DMS153 treated with DMSO at 0.1 percent for 48 hours (cell line): ENCODE results near the gene SHOX.
"Not testable (repeated sequence)": the region's sequence is repeated elsewhere in the genome, so short reads cannot be mapped to it uniquely, and the experiment has no call there.

Source experiments
- DNase-seq: peaks from one replicate; lab custom pipeline; 2025; ENCODE audit not compliant: unreplicated experiment; lab: John Stamatoyannopoulos, UW

The SHOX gene

DNA sequence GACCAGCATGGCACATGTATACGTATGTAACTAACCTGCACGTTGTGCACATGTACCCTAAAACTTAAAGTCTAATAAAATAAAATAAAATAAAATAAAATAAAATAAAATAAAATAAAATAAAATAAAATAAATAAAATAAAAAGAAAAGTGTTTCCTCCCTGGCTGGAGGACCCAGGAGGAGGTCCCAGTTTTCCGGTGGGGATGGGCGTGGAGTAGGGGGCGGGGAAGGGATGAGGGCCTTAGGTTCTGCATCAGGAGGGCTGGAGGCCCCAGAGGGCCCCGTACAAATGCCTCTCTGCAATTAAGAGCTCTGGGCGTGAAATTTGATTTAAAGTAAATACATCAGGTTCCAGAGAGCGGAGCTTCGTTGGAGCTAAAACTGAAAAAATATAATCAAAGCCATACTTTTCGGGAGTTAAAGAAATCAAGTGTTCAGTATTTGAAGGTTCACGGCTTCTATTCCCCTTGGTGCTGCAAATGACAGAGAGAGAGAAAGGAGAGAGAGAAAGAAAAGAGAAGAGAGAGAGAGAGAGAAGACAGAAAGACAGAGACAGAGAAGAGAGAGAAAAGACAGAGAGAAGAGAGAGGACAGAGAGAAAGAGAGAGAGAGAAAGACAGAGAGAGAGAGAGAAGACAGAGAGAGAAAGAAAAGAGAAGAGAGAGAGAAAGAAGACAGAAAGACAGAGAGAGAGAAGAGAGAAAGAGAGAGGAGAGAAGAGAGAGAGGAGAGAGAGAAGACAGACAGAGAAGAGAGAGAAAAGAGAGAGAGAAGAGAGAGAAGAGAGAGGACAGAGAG lies 8.7 kb upstream of the SHOX start:
- DNase-seq = no peak

DNA sequence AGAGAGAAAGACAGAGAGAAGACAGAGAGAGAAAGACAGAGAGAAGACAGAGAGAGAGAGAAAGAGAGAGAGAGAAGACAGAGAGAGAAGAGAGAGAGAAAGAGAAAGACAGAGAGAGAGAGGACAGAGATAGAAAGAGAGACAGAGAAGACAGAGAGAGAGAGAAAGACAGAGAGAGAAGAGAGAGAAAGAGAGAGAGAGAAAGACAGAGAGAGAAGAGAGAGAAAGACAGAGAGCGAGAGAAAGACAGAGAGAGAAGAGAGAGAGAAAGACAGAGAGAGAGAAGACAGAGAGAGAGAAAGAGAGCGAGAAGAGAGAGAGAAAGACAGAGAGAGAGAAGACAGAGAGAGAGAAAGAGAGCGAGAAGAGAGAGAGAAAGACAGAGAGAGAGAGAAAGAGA lies 7.8 kb upstream of the SHOX start:
- DNase-seq = not testable (repeated sequence)

DNA sequence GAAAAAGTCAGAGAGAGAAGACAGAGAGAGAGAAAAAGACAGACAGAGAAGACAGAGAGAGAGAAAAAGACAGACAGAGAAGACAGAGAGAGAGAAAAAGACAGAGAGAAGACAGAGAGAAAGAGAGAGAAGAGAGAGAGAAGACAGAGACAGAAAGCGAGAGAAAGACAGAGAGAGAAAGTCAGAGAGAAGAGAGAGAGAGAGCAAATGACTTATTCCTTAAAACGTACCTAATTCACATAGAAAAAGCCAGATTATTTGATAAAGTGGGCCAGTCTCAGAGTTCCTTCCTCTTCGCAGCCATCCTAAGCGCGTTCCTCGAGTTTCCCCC lies 7.4 kb upstream of the SHOX start:
- DNase-seq = no peak

DNA sequence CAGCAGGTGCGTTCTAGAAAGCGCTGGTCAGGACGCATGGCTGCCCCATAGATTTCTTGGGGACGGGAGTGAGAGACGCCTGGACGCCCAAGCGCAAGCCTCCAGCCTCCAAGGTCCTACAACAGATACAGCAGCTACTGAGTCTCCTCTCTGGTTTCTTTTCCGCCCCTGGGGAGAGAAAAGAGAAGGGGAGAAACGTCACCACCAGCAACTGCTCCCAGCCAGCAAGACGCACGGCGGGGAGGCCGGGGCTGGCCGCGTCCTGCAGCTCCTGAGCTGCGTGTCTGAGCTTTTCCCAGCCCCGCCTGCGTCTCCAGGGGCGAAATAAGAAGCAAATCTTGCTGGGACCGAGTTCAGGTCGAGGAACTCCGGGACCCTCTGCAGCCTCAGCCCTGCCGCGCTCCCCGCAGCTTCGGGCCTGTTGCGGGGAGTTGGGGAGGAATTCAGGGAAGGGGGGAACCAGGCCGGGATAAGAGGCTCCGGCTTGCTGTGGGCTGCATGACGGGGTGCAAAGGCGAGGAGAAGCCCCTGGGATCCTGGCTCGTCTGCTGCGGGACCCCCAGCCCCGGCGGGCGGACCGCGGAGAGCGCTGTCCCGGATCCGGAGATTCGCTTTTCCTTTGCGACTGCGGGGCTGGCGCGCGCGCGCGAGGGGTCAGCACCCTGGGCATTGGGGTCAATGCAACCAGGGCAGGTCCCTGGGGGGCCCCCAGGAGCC lies 6.8 kb upstream of the SHOX start:
- DNase-seq = no peak

DNA sequence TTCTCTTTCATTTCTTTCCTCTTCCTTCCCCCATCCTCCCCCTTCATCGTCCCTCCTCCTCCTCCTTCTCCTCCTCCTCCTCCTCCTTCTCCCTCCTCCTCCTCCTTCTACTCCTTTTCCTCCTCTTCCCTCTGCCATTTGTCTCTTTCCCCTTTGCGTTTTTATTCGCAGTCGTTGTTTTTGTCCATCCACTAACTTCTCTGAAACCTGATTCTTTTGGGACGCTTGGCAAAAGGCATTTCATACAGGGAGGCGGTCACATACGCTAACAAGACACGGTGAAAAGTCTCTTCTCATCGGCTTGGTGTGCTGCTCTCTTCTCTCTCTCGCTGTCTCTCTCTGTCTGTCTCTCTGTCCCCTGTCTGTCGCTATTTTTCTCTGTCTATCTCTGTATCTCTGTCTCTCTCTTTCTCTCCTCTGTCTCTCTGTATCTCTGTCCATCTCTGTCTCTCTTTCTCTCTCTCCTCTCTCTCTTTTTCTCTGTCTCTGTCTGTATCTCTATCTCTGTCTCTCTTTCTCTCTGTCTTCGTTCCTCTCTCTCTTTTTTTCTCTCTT lies 5.4 kb upstream of the SHOX start:
- no peak for DNase-seq

DNA sequence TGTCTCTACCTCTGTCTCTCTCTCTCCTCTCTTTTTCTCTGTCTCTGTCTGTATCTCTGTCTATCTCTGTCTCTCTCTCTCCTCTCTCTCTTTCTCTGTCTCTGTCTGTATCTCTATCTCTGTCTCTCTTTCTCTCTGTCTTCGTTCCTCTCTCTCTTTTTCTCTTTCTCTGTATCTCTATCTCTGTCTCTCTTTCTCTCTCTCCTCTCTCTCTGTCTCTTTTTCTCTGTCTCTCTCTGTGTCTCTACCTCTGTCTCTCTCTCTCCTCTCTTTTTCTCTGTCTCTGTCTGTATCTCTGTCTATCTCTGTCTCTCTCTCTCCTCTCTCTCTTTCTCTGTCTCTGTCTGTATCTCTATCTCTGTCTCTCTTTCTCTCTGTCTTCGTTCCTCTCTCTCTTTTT lies 4.5 kb upstream of the SHOX start:
- not testable (repeated sequence) for DNase-seq

DNA sequence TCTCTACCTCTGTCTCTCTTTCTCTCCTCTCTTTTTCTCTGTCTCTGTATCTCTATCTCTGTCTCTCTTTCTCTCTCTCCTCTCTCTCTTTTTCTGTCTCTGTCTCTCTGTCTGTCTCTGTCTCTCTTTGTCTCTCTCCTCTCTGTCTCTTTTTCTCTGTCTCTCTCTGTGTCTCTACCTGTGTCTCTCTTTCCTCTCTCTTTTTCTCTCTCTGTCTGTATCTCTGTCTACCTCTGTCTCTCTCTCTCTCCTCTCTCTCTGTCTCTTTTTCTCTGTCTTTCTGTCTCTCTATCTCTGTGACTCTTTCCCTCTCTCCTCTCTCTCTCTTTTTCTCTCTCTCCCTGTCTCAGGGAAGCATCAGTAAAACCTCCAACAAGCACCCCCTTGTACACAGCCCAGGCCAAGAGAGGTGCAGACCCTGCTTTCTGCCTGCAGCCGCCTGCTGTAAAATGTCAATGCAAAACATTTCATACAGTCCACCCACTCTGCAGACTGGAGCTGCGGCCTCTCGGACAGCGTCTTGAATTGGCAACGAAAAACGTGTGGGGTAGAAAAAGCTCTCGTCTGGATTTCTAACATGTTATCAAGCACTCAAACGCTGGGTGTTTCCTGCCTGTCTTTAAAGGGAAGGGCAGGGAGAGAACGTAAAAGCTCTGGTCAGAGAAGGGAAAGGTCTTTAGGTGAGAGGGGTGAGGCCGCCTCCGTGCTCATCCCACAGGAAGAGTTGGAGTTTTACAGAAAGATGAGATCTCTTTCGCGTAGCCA lies 3.7 kb upstream of the SHOX start:
- DNase-seq = no peak

DNA sequence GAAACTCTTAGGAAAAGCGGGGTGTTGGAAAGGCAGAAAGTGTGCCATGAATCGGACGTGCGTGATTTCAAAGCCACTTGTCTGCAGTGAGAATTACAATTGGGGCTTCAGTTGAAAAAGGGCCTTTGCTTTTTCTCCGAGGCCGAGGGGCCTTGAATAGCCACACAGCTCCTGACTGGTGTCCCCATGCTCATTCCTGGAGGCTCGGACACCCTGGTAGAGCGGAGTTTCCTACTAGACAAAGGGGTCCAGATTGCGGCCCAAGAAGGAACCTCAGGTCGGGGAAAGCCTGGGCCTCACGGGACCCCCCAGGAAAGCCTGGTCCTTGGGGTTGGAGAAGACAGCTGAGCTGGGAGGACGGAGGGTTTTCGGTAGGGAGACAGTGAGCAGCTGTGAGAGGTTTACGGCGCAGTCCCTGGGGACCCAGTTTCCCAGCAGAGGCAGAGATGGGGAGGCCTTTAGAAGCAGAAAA lies 3.0 kb upstream of the SHOX start:
- no peak for DNase-seq

DNA sequence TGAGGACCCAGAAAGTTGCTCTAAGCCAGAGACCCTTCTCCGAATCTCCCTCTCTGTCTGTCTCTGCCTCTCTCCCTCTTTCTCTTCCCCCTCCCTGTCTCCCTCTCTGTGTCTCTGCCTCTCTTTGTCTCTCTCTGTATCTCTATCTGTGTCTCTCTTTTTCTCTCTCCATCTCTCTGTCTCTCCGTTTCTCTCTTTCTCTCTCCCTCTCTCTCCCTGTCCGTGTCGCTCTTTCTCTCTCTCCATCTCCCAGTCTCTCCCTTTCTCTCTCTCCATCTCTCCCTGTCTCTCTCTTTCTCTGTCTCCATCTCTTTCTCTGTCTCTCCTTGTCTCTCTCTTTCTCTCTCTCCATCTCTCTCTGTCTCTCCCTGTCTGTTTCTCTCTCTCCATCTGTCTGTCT lies 2.6 kb upstream of the SHOX start:
- DNase-seq = no peak

DNA sequence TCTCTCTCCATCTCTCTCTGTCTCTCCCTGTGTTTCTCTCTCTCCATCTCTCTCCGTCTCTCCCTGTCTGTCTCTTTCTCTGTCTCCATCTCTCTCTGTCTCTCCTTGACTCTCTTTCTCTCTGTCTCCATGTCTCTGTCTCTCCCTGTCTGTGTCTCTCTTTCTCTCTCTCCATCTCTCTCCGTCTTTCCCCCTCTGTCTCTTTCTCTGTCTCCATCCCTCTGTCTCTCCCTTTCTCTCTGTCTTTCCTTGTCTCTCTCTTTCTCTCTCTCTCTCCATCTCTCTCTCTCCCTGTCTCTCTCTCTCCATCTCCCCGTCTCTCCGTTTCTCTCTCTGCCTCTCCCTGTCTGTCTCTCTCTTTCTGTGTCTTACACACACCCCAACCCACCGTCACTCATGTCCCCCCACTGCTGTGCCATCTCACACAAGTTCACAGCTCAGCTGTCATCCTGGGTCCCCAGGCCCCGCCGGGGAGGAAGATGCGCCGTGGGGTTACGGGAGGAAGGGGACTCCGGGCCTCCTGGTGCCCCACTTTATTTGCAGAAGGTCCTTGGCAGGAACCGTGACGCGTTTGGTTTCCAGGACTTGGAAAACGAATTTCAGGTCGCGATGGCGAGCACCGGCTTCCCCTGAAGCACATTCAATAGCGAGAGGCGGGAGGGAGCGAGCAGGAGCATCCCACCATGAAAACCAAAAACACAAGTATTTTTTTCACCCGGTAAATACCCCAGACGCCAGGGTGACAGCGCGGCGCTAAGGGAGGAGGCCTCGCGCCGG lies 1.2 kb upstream of the SHOX start:
- DNase-seq = no peak

DNA sequence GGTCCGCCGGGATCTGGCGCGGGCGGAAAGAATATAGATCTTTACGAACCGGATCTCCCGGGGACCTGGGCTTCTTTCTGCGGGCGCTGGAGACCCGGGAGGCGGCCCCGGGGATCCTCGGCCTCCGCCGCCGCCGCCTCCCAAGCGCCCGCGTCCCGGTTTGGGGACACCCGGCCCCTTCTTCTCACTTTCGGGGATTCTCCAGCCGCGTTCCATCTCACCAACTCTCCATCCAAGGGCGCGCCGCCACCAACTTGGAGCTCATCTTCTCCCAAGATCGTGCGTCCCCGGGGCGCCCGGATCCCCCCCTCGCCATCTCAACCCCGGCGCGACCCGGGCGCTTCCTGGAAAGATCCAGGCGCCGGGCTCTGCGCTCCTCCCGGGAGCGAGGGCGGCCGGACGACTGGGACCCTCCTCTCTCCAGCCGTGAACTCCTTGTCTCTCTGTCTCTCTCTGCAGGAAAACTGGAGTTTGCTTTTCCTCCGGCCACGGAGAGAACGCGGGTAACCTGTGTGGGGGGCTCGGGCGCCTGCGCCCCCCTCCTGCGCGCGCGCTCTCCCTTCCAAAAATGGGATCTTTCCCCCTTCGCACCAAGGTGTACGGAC lies 482 bp upstream of the SHOX start:
- no peak for DNase-seq

DNA sequence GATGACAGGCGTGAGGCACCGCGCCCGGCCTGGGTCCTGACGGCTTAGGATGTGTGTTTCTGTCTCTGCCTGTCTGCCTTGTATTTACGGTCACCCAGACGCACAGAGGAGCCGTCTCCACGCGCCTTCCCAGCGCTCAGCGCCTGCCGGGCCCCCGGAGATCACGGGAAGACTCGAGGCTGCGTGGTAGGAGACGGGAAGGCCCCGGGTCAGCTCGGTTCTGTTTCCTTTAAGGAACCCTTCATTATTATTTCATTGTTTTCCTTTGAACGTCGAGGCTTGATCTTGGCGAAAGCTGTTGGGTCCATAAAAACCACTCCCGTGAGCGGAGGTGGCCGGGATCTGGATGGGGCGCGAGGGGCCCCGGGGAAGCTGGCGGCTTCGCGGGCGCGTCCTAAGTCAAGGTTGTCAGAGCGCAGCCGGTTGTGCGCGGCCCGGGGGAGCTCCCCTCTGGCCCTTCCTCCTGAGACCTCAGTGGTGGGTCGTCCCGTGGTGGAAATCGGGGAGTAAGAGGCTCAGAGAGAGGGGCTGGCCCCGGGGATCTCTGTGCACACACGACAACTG lies 1.3 kb downstream of the SHOX start:
- no peak for DNase-seq

DNA sequence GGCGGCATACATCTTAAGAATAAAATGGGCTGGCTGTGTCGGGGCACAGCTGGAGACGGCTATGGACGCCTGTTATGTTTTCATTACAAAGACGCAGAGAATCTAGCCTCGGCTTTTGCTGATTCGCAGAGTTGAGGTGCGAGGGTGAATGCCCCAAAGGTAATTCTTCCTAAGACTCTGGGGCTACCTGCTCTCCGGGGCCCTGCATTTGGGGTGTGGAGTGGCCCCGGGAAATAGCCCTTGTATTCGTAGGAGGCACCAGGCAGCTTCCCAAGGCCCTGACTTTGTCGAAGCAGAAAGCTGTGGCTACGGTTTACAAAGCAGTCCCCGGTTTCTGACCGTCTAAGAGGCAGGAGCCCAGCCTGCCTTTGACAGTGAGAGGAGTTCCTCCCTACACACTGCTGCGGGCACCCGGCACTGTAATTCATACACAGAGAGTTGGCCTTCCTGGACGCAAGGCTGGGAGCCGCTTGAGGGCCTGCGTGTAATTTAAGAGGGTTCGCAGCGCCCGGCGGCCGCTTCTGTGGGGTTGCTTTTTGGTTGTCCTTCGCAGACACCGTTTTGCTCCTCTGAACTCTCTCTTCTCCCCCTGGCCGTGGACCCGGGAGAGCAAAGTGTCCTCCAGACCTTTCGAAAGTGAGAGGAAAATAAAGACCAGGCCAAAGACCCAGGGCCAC lies 1.9 kb downstream of the SHOX start:
- DNase-seq = no peak

DNA sequence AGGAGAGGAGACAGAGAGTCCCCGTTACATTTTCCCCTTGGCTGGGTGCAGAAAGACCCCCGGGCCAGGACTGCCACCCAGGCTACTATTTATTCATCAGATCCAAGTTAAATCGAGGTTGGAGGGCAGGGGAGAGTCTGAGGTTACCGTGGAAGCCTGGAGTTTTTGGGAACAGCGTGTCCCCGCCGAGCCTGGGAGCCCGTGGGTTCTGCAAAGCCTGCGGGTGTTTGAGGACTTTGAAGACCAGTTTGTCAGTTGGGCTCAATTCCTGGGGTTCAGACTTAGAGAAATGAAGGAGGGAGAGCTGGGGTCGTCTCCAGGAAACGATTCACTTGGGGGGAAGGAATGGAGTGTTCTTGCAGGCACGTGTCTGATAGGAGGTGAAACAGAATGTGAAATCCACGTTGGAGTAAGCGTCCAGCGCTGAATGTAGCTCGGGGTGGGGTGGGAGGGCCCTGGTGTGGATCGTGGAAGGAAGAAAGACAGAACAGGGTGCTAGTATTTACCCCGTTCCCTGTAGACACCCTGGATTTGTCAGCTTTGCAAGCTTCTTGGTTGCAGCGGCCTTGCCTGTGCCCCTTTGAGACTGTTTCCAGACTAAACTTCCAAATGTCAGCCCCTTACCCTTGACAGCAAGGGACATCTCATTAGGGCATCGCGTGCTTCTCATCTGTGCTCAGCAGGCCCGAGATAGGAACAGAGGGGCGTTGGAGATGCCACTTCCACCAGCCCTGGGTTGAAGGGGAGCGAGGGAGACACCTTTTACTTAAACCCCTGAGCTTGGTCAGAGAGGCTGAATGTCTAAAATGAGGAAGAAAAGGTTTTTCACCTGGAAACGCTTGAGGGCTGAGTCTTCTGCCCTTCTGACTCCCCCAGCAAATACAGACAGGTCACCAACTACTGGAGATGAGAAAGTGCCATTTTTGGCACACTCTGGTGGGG lies 2.7 kb downstream of the SHOX start:
- DNase-seq = no peak

DNA sequence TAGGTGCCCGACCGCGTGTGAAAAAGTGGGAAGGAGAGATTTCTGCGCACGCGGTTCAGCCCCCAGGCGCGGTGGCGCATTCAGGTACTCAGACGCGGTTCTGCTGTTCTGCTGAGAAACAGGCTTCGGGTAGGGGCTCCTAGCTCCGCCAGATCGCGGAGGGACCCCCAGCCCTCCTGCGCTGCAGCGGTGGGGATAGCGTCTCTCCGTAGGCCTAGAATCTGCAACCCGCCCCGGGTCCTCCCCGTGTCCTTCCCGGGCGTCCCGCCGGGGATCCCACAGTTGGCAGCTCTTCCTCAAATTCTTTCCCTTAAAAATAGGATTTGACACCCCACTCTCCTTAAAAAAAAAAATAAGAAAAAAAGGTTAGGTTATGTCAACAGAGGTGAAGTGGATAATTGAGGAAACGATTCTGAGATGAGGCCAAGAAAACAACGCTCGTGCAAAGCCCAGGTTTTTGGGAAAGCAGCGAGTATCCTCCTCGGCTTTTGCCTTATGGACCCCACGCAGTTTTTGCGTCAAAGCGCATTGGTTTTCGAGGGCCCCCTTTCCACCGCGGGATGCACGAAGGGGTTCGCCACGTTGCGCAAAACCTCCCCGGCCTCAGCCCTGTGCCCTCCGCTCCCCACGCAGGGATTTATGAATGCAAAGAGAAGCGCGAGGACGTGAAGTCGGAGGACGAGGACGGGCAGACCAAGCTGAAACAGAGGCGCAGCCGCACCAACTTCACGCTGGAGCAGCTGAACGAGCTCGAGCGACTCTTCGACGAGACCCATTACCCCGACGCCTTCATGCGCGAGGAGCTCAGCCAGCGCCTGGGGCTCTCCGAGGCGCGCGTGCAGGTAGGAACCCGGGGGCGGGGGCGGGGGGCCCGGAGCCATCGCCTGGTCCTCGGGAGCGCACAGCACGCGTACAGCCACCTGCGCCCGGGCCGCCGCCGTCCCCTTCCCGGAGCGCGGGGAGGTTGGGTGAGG lies 3.7 kb downstream of the SHOX start:
- no peak for DNase-seq

DNA sequence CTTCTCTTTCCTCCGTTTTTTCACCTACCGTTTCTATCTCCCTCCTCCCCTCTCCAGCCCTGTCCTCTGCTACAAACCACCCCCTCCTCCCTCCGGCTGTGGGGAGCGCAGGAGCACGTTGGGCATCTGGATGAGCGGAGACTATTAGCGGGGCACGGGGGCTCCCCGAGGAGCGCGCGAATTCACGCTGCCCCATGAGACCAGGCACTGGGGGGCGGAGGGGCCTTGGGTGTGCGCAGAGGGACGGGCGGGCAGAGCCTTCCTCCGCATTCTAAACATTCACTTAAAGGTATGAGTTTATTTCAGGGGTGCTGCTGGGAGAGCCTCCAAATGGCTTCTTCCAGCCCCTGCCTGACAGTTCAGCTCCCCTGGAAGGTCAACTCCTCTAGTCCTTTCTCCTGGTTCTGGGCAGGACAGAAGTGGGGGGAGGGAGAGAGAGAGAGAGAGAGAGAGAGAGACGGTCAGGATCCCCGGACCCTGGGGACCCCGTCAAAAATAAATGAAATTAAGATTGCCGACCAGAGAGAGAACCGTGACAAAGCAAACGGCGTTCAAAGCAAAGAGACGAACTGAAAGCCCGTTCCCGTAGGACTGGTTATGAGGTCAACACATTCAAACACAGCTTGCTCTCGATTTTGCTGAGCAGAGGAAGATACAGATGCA lies 5.0 kb downstream of the SHOX start:
- DNase-seq = no peak
